Mucosa of rectum (tissue), 2 donors: Measurements from ENCODE around the gene CCDC78.
"Not testable (repeated sequence)": the region's sequence is repeated elsewhere in the genome, so short reads cannot be mapped to it uniquely, and the experiment has no call there.

Source experiments
- H3K27ac ChIP-seq, 2 donors: one replicate each; pipeline ENCODE4 v1.7.0; 2013; ENCODE audit warnings: inconsistent platforms in 2 of 2, low read depth in 2 of 2, low read length in 2 of 2
- H3K27me3 ChIP-seq, 2 donors: one replicate each; pipeline ENCODE4 v1.7.0; 2013; ENCODE audit warnings: low read length in 2 of 2; ENCODE audit not compliant: control insufficient read depth in 2 of 2, insufficient read depth in 2 of 2
- H3K36me3 ChIP-seq, 2 donors: one replicate each; pipeline ENCODE4 v1.7.0; 2013; ENCODE audit warnings: low read length in 2 of 2; ENCODE audit not compliant: control insufficient read depth in 2 of 2, insufficient read depth in 2 of 2
- H3K4me1 ChIP-seq, 2 donors: one replicate each; pipeline ENCODE4 v1.7.0; 2013; ENCODE audit warnings: low read length in 2 of 2, mild to moderate bottlenecking in 1 of 2; ENCODE audit not compliant: control insufficient read depth in 2 of 2, insufficient read depth in 2 of 2
- H3K4me3 ChIP-seq, 2 donors: one replicate each; pipeline ENCODE4 v1.7.0; 2013; ENCODE audit warnings: low read length in 2 of 2
- H3K9ac ChIP-seq, 2 donors: one replicate each; pipeline ENCODE4 v1.7.0; 2013; ENCODE audit warnings: low read length in 2 of 2, low read depth in 1 of 2, mild to moderate bottlenecking in 1 of 2
- H3K9me3 ChIP-seq, 2 donors: one replicate each; pipeline ENCODE4 v1.7.0; 2013; ENCODE audit warnings: low read length in 2 of 2; ENCODE audit not compliant: control insufficient read depth in 2 of 2
- donor health status: healthy.
- donor health status: Normal muscosa, but diverticular disease.

Gene CCDC78

DNA sequence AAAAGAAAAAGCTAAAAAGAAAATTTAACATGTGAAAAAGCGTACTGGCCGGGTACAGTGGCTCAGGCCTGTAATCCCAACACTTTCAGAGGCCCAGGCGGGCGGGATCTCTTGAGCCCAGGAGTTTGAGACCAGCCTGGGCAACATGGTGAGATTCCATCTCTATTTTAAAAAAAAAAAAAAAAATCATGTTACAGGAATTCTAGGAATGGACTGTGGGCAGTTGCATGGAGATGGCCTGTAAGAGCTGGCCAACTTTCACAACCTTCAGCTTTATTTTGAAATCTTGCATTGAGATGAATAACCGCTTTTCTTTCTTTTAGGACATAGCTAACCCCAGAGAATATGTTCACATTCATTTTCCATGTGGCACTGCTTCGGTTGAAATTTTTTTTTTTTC, 22.8 kb upstream of the CCDC78 start:
- H3K4me3 ChIP-seq: no peak overlapping the region
- no peaks in the 10 kb centered on the region for H3K9me3 ChIP-seq
- no peak overlapping the region for H3K27ac ChIP-seq
- H3K9ac ChIP-seq: no peak overlapping the region
- H3K27me3 ChIP-seq: peaks cover 10% of the 10 kb centered on the region in 2 donors
- H3K36me3 ChIP-seq: no peaks in the 10 kb centered on the region
- H3K4me1 ChIP-seq: no peaks in the 10 kb centered on the region

DNA sequence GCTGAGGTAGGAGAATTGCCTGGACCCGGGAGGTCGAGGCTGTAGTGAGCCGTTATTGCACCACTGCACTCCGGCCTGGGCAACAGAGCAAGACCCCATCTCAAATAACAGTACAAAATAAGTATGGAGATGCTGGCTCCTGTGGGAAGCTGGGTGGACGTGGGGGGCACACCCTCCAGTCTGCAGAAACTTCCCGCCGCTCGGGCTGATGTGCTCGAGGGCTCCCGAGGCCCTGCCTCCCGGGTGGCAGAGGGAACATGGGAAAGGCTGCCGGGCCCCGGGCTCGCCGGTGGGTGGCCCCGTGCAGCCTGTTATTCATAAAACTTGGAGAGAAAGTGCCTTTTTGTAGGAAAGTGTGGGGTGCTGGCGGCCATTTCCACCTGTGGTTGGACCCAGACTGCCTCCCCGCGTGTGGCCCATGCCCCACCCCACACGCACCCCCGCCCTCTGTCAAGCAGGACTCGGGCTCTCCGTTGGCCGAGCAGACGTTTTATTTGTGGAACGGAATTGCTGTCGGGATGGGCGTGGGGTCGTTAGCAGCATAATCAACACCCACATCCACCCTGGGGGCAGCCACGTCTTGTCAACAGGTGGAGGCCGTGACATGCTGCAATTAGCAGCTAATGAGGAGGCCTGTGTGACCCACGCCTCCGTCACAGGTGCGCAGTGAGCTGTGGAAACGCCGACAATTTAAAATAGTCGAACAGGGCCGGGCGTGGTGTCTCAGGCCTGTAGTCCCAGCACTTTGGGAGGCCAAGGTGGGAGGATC, 21.9 kb upstream of the CCDC78 start:
- no peak overlapping the region for H3K27ac ChIP-seq
- H3K4me1 ChIP-seq: no peaks in the 10 kb centered on the region
- H3K9ac ChIP-seq: no peak overlapping the region
- no peaks in the 10 kb centered on the region for H3K9me3 ChIP-seq
- no peak overlapping the region for H3K4me3 ChIP-seq
- peaks cover 5 to 6% of the 10 kb centered on the region in 2 donors for H3K27me3 ChIP-seq
- H3K36me3 ChIP-seq: no peaks in the 10 kb centered on the region

DNA sequence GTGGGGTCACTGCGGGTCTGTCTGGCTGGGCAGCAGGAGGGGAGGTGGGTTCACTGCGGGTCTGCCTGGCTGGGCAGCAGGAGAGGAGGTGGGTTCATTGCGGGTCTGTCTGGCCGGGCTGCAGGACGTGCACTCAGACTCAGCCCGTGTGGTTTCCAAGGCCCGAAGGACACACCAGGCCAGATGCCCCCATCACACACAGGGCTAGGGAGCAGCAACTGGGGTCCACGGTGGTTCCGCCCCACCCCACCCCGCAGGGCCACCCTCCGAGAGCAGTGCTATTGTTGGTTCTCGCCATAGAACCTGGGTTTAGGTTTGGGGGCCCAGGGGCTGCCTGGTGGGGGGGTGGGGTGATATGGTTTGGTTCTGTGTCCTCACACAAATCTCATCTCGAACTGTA, 20.4 kb upstream of the CCDC78 start:
- Histone ChIP-seq H3K9ac (no peak overlapping the region), H3K27ac (no peak overlapping the region), H3K27me3 (no peaks in the 10 kb centered on the region), H3K9me3 (no peaks in the 10 kb centered on the region), H3K4me3 (no peak overlapping the region), H3K4me1 (no peaks in the 10 kb centered on the region), H3K36me3 (no peaks in the 10 kb centered on the region)

DNA sequence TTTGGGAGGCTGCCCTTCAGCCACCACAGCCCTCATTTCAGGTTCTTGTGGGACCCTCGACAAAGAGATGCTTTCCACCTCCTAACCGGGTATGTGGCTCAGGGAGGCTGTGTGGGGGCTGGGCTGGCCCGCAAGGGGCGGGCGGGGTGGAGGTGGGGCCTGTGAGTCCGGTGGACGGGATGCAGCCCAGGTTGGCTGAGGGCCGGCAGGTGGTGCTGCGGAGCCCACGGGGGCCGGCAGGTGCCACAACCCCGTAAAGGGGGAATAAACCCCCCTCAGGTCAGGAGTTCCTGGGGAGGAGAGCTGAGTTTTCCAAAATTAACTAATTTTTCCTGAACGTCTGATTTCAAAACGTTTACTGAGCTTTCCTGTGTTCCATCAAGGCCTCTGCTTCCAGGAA, 19.5 kb upstream of the CCDC78 start:
- Histone ChIP-seq H3K36me3 (no peaks in the 10 kb centered on the region), H3K9ac (no peak overlapping the region), H3K9me3 (no peaks in the 10 kb centered on the region), H3K27ac (no peak overlapping the region), H3K4me1 (peaks cover 0 to 3% of the 10 kb centered on the region in 2 donors), H3K4me3 (no peak overlapping the region), H3K27me3 (no peaks in the 10 kb centered on the region)

DNA sequence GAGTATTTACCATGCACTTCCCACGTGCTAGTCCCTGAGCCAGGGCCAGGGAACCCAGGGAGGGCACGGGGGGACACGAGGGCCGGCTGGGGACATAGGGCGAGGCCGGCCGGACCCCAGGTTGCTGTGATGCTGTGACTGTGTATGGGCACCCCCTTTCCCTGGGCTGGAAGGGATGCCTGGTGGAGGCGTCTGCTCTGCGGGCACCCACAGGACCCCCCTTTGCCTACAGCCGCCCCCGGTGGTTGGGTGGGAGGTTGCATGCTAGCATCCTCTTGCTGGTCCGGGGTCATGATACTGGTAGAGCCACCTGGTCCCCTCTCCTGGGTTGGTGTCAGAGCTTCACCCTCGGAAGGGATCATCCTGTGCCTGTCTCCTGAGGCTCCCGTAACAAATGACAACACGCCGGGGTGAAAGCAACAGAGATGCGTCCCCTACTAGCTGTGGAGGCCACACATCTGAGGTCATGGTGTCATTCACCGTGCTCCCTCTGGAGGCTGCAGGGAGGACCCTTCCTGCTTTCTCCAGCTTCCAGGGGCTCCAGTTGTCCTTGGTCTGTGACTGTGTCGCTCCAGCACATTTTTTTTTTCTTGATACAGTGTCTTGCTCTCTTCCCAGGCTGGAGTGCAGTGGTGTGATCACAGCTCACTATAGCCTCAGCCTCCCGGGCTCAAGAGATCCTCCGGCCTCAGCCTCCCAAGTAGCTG, 17.7 kb upstream of the CCDC78 start:
- Histone ChIP-seq H3K27me3 (no peaks in the 10 kb centered on the region), H3K27ac (no peak overlapping the region), H3K4me3 (no peak overlapping the region), H3K4me1 (peaks cover 8 to 9% of the 10 kb centered on the region in 2 donors), H3K9me3 (no peaks in the 10 kb centered on the region), H3K9ac (no peak overlapping the region), H3K36me3 (no peaks in the 10 kb centered on the region)

DNA sequence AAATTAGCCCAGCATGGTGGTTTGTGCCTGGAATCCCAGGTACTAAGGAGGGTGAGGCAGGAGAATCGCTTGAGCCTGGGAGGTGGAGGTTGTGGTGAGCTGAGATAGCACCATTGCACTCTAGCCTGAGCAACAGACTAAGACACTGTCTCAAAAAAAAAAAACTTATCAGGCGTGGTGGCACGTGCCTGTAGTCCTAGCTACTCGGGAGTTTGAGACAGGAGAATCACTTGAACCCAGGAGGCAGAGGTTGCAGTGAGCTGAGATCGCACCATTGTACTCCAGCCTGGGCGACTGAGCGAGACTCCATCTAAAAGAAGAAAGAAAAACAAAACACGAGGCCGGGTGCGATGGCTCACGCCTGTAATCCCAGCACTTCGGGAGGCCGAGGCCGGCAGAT, 16.7 kb upstream of the CCDC78 start:
- not testable (repeated sequence) for H3K9ac ChIP-seq, H3K9me3 ChIP-seq, H3K27me3 ChIP-seq, H3K4me3 ChIP-seq, H3K4me1 ChIP-seq, H3K36me3 ChIP-seq, H3K27ac ChIP-seq

DNA sequence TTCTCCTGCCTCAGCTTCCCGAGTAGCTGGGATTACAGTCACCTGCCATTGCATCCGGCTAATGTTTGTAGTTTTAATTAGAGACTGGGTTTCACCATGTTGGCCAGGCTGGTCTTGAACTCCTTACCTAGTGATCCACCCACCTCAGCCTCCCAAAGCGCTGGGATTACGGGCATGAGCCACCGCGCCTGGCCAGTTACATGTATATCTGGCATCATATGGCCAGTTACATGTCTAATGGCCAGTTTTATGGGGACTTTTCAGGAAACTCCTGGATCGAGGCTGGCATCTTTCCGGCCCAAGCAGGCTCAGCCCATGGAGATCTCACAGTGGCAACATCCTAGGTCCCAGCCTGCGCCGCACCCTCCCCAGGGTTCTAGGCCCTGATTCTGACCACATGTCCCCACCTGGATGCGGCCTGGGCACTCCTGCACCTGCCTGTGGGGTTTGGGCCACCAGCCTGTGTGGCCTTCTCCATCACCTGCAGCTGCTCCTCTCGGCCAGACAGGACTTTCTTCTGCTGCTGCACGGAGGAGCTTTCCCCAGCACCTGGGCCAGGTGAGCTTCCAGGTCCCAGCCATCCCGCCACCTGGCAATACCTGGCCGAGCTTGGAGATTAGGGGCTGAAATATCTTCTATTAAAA, 15.9 kb upstream of the CCDC78 start:
- Histone ChIP-seq H3K4me1 (peaks cover 8 to 9% of the 10 kb centered on the region in 2 donors), H3K36me3 (peaks cover 5 to 8% of the 10 kb centered on the region in 2 donors), H3K27me3 (no peaks in the 10 kb centered on the region), H3K27ac (no peak overlapping the region), H3K9me3 (no peaks in the 10 kb centered on the region), H3K9ac (no peak overlapping the region), H3K4me3 (no peak overlapping the region)

DNA sequence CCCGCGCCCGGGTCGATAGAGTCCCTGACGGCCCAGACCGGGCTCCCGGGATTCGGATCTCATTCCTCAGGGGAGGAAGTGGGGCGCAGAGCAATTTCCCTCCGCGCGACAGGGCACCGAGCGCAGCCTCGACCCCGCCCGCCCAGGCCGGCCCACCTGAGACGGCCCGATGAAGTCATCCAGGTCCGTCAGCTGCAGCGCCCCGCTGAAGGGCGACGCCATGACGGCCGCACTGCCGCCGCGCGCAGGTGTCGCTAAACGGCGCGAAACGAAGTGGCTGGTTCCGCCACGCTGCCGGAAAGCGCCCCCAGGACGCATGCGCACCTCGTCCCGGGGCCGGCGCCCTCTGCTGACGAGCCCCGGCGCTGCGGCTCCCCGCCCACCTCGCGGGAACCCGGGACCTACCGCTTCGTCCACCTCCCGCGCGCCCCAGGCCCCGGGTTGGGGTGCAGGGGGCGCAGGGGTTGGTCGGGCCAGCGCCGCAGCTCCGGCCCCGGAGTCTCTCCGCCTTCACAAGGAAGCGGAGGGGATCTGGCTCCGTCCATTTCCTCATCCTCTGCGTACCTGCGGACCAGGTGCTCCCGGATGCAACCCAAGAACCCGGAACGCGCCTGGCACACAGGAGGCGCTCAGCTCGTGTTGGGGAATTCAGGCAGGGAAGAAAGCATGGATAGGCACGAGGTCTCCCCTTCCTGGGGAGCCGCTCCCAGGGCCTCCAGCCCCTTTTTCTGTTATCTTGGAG, 14.7 kb upstream of the CCDC78 start, which contains the start of gene CIAO3:
CIAO3 (minus strand) TSS at position 234 of the 742 bp plus-strand sequence; CDS start at position 222, 12 bp downstream.
- Histone ChIP-seq H3K4me3 (peak within 1 kb of the TSS; percentile 80 to 86), H3K27ac (peak within 1 kb of the TSS; percentile 82 to 88), H3K9me3 (no peaks in the 10 kb centered on the region), H3K27me3 (no peaks in the 10 kb centered on the region), H3K36me3 (peaks cover 8 to 18% of the 10 kb centered on the region in 2 donors), H3K4me1 (peaks cover 8 to 9% of the 10 kb centered on the region in 2 donors), H3K9ac (peak within 1 kb of the TSS; percentile 76 to 89)

DNA sequence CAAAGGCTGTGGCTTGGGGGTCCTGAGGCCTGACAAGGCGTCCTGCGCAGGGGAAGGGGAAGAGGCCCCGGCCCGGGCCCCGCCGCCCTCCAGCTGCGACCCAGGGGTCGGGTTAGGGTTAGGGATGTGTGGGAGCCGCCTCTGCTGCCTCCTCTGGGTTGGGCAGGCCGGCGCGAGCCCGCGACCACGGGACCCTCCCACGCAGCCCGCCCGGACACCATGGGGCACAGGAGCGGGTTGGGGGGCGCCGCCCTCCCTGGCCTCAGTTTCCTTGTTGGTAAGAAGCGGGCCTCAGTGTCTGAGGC, 14.2 kb upstream of the CCDC78 start:
- no peaks in the 10 kb centered on the region for H3K9me3 ChIP-seq
- H3K4me1 ChIP-seq: peaks cover 8 to 9% of the 10 kb centered on the region in 2 donors
- peaks cover 13 to 23% of the 10 kb centered on the region in 2 donors for H3K36me3 ChIP-seq
- no peaks in the 10 kb centered on the region for H3K27me3 ChIP-seq
- H3K9ac ChIP-seq: peak overlapping the region; percentile 76 to 89
- H3K4me3 ChIP-seq: peak overlapping the region; percentile 80 to 86
- H3K27ac ChIP-seq: peak overlapping the region; percentile 82 to 88
